AG10803 (cell line): ENCODE measurements around the gene AMTN.

Source experiments
- DNase-seq: peaks from one replicate; pipeline ENCODE4 v3.0.0; 2010; ENCODE audit warnings: low read depth
- H3K4me3 ChIP-seq: 2 replicates; pipeline ENCODE4 v1.5.1; 2011; ENCODE audit warnings: mild to moderate bottlenecking, low read length, control low read depth
- CTCF ChIP-seq: conservative IDR thresholded peaks from 2 replicates; pipeline ENCODE4 v1.5.1; 2011; ENCODE audit warnings: mild to moderate bottlenecking, low read length, control low read depth, inconsistent platforms

Gene AMTN

GRCh38 chr4:70581980-70582379, 63.6 kb downstream of the AMTN start:
- DNase-seq = no peak
- no peak for TF ChIP-seq CTCF
- H3K4me3 ChIP-seq = no peak overlapping the region
